ENCODE results near the gene GNG2.

The GNG2 gene

GRCh38 chr14:51929166-51929565, 68.8 kb downstream of the GNG2 start:
- DNase-seq (ENCODE audit: low read depth) = peak; percentile 35
- no peak overlapping the region for H3K4me3 ChIP-seq (ENCODE audit: low read depth, low read length)

DNA sequence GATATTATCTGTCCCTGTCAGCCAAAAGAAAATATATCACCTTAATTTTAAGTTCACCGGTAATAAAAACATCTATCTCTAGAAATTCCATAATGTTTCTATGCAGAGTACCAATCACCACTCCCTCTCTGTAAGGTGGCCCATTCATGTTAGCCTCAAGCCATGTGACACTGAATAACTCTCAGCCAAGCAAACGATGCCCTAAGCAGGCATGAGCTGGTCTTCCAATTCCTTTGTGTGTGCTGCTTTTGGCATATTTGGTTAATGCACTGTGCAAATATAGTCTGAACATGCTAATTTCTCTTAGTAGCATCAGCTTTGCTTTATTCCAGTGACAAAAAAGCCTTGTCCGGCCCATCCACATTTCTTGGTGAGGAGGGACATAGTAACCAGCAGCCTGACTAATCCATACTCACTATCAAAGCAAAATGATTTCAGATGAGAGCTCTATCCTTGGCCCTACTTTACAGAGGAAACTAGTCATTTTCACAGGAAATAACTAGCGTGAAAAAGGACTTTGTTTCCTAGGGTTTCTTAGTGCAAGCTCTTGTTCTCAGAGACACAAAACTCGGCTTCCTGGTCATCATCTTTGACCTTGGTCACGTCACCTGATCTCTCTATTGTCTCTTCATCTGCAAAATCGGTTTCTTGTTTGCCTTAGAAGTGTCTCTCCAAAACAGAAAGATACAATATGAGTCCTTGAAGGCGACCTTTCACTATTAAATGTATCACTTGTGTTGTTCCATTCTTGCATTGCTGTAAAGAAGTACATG, 69.7 kb downstream of the GNG2 start:
- no peak for DNase-seq (ENCODE audit: low read depth)
- H3K4me3 ChIP-seq (ENCODE audit: low read depth, low read length) = no peak overlapping the region

GRCh38 chr14:51931308-51931707, 70.9 kb downstream of the GNG2 start:
- no peak for DNase-seq (ENCODE audit: low read depth)
- no peak overlapping the region for H3K4me3 ChIP-seq (ENCODE audit: low read depth, low read length)

DNA sequence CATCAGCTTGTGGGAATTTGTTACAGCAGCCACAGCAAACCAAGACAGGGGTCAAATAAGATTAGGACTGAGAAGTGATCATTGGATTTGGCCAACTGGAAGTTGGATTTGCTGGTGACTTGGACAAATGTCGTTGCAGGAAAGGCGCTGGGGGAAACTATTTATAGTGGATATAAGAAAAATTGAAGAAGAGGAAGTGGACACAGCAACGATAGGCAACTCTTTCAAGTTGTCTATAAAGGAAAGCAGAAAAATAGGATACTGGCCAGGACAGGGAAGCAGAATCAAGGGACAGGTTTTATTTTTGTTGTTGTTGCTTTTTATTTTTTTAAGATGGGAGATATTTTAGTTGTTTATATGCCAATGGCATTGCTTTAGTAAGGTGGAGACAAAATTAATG, 72.8 kb downstream of the GNG2 start:
- DNase-seq (ENCODE audit: low read depth) = no peak
- no peak overlapping the region for H3K4me3 ChIP-seq (ENCODE audit: low read depth, low read length)

DNA sequence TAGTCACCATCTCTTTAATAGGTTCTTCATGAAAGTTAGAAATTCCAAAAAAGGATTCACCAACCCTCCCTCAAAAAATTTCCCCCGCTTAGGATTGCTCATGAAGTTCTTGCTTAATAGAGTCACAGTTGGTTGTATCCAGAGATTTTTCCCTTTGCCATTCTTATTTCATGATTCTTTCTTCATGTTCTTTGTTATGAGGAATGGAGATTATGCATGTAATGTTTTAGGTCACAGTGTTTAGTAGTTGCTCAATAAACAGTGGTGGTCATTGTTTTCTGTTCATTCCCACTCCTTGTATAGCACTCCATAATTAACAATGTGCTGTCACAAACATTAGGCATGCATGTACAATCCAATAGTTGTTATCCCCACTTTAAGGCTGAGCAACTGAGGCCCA, 77.7 kb downstream of the GNG2 start:
- no peak overlapping the region for H3K4me3 ChIP-seq (ENCODE audit: low read depth, low read length)
- DNase-seq (ENCODE audit: low read depth) = no peak

DNA sequence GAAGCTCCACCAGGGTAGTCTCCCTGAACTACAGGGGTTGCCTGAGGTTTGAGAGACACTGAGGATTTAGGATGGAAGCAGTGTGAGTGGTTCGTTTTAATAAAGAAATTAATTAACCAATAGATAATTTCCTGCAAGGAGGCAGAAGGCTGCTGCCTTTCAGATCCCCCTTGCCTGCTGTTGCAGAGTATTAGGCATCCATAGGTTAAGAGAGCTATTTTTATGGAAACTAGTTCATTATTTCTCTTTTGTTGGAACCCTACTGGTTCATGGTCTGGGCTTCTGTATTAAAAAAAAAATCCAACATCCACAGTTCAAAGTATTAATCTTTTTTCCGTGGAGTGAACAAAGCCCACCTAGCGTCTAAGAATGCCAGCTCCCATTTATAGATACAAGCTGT, 78.4 kb downstream of the GNG2 start:
- DNase-seq (ENCODE audit: low read depth) = no peak
- no peak overlapping the region for H3K4me3 ChIP-seq (ENCODE audit: low read depth, low read length)

DNA sequence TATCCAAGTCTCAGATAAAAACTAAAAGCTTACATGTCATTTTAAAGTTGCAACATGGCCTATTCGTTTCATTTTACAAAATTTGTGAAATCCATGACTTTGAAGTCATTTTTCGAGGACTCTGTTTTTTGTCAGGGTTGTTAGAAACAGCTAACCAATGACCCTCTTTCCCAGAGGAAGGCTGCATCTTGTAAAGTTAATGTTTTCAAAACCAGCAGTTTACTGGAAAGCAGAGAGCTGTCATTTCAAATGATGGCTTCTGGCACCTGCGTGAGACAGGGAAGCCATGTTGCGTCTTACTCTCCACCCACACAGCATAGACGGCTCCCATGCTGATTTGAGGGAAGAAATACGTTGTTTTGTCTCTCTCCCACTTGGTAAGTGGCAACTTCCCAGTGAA, 78.8 kb downstream of the GNG2 start:
- DNase-seq (ENCODE audit: low read depth) = no peak
- no peak overlapping the region for H3K4me3 ChIP-seq (ENCODE audit: low read depth, low read length)

- DNase-seq (ENCODE audit: low read depth) = peak; percentile 60
- H3K4me3 ChIP-seq (ENCODE audit: low read depth, low read length) = no peak overlapping the region
These were observed 79.4 kb downstream of the GNG2 start for GRCh38 chr14:51939755-51940301.

DNA sequence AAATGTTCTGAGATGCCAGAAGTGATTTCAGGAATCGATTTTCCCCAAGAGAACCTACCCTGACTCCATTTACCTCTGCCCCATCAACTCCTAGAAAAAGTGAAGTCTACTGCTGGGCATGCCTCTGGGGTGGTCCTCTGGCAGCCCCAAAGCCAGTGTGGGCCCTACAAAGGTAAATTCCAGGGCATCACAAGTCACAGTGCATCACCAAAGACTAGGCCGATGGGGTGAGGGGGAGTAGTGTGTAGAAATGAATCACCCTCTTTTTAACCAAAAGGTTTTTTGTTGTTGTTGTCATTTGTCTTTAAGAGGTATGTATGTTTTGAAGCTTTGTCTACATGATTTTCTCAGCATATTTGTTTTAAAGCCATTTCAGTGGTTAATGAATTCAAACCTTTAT, 82.6 kb downstream of the GNG2 start:
- H3K4me3 ChIP-seq (ENCODE audit: low read depth, low read length) = no peak overlapping the region
- no peak for DNase-seq (ENCODE audit: low read depth)

GRCh38 chr14:51950007-51950406, 89.6 kb downstream of the GNG2 start:
- no peak for DNase-seq (ENCODE audit: low read depth)
- no peak overlapping the region for H3K4me3 ChIP-seq (ENCODE audit: low read depth, low read length)

DNA sequence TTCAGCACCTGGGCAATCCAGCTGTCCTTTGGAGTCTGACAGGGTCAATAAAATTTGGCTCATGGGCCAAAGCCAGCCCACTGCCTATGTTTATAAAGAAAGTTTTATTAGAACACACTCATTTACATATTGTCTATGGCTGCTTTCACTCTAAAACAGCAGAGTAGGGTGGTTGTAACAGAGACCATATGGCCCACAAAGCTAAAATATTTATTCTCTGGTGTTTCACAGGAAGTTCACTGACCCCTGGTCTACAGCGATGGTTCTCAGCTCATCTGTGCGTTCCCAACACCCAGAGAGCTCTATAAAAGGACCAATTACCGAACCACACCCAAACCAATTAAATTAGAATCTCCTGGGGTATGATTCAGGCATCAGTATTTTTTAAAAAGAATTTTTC, 91.2 kb downstream of the GNG2 start:
- H3K4me3 ChIP-seq (ENCODE audit: low read depth, low read length) = no peak overlapping the region
- DNase-seq (ENCODE audit: low read depth) = no peak

GRCh38 chr14:51954031-51954430, 93.6 kb downstream of the GNG2 start:
- DNase-seq (ENCODE audit: low read depth) = no peak
- no peak overlapping the region for H3K4me3 ChIP-seq (ENCODE audit: low read depth, low read length)

DNA sequence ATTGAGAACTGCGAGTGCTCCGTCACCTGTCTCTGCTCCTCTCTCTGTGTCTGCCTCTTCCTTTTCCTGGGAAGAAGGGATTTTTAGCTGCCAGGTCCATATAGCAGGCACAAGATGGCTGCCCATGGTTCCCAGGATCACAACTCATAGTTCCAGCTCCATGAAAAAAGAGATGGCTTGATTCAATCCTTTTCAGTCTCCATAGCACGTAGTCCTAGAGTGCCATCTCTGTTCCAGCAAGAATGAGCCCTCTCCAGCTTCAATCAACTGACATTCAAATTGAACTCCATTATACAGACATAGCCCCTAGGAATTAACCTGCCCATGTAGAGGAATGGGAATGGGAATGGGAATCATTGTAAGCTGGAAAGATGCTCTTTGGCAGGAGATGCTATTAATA, 94.2 kb downstream of the GNG2 start:
- no peak overlapping the region for H3K4me3 ChIP-seq (ENCODE audit: low read depth, low read length)
- DNase-seq (ENCODE audit: low read depth) = no peak

- no peak overlapping the region for H3K4me3 ChIP-seq (ENCODE audit: low read depth, low read length)
- DNase-seq (ENCODE audit: low read depth) = peak; percentile 37
These were observed 97.5 kb downstream of the GNG2 start for GRCh38 chr14:51957950-51958349.

GRCh38 chr14:51959928-51960327, 99.5 kb downstream of the GNG2 start:
- no peak overlapping the region for H3K4me3 ChIP-seq (ENCODE audit: low read depth, low read length)
- no peak for DNase-seq (ENCODE audit: low read depth)

DNA sequence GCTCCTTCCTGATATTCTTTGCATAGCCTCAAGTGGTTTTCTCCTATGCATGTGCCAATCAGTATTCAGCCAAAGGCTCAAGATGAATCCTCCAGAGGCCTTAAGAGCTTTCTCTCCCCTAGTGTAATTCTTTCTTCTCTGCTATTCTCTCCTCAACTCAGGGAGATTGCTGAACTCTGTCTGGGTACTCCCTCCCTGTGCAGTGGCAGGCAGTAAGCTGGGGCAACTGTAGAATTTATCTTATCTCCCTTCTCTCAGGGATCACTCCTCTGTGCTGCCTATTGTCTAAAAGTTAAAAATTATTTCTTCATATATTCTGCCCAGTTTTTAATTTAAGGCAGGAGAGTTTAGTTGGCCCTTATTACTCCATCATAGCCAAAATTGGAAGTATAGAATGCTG, 100.5 kb downstream of the GNG2 start:
- DNase-seq (ENCODE audit: low read depth) = no peak
- H3K4me3 ChIP-seq (ENCODE audit: low read depth, low read length) = no peak overlapping the region

DNA sequence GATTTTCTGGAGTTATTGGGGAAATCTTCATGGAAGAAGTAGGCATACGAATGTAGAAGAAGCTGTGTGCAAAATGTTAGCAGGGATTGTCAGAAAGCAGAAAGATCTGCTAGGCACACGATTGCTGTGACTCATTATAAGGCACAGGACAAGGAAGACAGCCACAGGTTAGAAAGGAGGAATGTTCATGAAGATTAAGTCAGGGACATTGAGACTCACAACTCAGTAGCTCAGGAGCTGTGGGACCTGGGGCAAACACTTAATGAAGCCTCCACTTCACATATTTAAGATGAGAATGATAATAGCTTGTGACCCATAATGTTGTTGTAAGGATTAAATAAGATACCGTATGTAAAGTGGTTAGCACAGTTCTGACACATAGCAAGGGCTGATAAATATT, 102.3 kb downstream of the GNG2 start:
- H3K4me3 ChIP-seq (ENCODE audit: low read depth, low read length) = no peak overlapping the region
- no peak for DNase-seq (ENCODE audit: low read depth)

DNA sequence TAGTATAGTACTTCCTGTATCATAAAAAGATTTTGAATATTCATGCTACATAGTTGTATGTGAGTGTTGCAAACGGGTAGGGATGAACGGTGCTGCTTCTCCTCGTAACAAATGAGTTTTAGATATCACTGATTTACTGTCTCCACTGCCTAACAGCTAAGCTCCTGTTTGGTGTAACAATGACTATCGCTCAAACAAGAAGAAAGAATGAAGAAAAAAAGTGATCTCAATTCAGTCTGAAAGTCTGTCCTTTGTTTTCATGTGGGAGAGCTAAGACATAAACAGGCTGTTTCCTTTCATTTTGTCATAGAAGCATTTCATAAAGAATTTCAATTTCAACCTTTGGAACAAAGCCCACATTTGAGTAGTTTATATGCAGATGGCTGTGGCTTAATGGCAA, 102.9 kb downstream of the GNG2 start:
- DNase-seq (ENCODE audit: low read depth) = no peak
- H3K4me3 ChIP-seq (ENCODE audit: low read depth, low read length) = no peak overlapping the region

- no peak for DNase-seq (ENCODE audit: low read depth)
- no peak overlapping the region for H3K4me3 ChIP-seq (ENCODE audit: low read depth, low read length)
These were observed 107.1 kb downstream of the GNG2 start for GRCh38 chr14:51967521-51967920.

DNA sequence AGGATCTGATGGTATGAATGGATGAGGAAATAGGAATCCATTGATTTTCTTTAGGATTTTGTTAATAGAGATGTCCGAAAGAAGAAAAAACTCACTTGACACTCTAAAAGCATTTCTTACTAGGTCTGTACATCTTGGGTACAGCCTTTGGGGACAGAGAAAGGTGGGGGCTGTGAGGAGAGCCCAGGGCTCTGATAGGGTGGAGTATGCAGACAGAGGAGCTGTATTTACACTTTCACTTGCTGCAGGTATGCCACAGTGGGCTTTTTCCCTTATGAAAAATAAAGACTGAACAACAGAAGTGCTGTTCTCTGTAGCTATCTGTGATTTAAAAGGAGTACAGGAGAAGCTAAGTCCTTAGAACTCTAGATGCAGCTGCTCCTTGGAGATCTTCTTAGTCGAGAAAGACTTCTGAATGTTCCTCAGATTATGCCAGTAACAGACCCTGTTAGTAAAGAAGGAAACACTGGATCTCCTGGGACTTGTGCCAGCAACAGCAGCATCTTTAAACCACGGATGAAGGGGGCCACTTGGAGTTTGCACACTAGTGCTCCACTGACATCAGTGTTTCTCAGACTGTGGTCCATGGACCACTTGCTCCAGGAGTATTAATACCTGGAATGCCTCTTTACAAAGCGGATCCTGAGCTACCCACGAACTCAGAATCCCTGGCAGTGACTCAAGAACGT, 109.6 kb downstream of the GNG2 start:
- no peak for DNase-seq (ENCODE audit: low read depth)
- H3K4me3 ChIP-seq (ENCODE audit: low read depth, low read length) = no peak overlapping the region

DNA sequence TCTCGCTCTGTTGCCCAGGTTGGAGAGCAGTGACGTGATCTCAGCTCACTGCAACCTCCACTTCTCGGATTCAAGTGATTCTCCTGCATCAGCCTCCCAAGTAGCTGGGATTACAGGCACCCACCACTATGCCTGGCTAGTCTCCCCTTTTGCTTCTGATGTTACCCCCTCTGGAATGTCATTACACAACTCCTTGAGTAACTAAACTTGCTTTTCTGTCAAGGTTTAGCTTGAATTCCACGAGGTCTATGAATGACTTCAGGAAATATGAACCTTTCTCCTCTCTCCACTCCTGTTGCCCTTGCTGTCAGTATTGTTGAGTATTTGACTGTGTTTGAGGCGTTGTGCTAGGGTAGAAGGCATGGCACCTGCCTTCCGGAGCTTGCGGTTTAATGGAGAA, 112.2 kb downstream of the GNG2 start:
- no peak for DNase-seq (ENCODE audit: low read depth)
- H3K4me3 ChIP-seq (ENCODE audit: low read depth, low read length) = no peak overlapping the region

Data from skeletal muscle cell (primary cell).